ENCODE results near the gene ATP11A. TPM values are rescaled to one million over a fixed set of nuclear protein-coding genes. Genes with fewer than 3 reads are reported as not detected.

The ATP11A gene
- total RNA-seq, 2 donors from 2014 or later: 15.8 to 19.6 TPM

GRCh38 chr13:112874751-112875300, 185.0 kb downstream of the ATP11A start:
- no peaks in the 10 kb centered on the region for H3K27me3 ChIP-seq
- no peak overlapping the region for H3K4me3 ChIP-seq
- no peak overlapping the region for H3K27ac ChIP-seq
- TF ChIP-seq CTCF (IDR thresholded peaks at IDR 0.05): no peak
- no peaks in the 10 kb centered on the region for H3K36me3 ChIP-seq
- DNase-seq: no peak
- H3K9me3 ChIP-seq: no peaks in the 10 kb centered on the region
- intact Hi-C loops (cut with DNase I): loop anchor here (10.0 kb wide), 1 partner anchor 230 kb away; no protein-coding TSS in a partner anchor
- H3K9ac ChIP-seq (ENCODE audit: low read depth in 2 of 2, low read length in 2 of 2): no peak overlapping the region
- no peaks in the 10 kb centered on the region for H3K4me1 ChIP-seq

- Histone ChIP-seq H3K4me3 (no peak overlapping the region), H3K36me3 (no peaks in the 10 kb centered on the region), H3K9ac (ENCODE audit: low read depth in 2 of 2, low read length in 2 of 2) (no peak overlapping the region), H3K9me3 (no peaks in the 10 kb centered on the region), H3K27ac (no peak overlapping the region), H3K27me3 (no peaks in the 10 kb centered on the region), H3K4me1 (no peaks in the 10 kb centered on the region)
- no peak for TF ChIP-seq CTCF (IDR thresholded peaks at IDR 0.05)
- DNase-seq: no peak
- intact Hi-C loops (cut with DNase I): loop anchor here (10.0 kb wide), 1 partner anchor 231 kb away; no protein-coding TSS in a partner anchor
Observed at GRCh38 chr13:112875627-112876026, 185.8 kb downstream of the ATP11A start.

DNA sequence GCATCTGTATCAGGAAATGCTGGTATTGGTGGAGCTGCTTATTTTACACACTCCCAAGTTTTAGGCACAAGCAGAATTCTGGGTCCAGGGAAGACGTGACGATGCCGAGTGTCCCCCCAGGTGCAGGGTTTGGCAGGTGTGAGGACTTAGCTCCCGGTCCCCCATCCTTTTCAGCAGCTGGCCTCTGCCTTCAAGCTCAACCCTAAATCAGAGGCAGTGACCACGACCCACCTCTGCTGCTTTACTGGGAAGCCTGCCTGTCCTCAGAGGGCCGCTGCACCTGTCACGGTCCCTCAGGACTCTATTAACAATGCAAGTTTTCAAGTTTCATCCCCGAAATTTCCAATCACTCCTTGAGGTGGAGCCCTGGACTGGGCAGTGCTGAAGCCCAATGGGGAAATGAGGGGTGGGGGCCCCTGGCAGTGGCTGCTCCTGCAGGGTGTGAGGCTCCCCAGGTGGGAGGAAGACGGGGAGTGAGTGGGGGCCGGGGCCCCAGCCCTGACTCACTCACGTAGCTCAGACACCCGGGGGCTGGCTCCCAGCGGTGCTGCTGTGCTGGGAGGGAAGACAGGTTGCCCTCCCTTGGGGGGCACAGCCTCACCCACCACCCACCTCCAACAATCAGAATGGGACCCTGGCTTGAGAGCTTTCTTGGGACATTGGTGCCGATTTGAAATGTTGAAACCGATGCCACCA, 186.6 kb downstream of the ATP11A start:
- Histone ChIP-seq H3K36me3 (no peaks in the 10 kb centered on the region), H3K27me3 (no peaks in the 10 kb centered on the region), H3K4me1 (no peaks in the 10 kb centered on the region), H3K4me3 (no peak overlapping the region), H3K27ac (no peak overlapping the region), H3K9ac (ENCODE audit: low read depth in 2 of 2, low read length in 2 of 2) (no peak overlapping the region), H3K9me3 (no peaks in the 10 kb centered on the region)
- intact Hi-C loops (cut with DNase I): loop anchor here (10.0 kb wide), 1 partner anchor 232 kb away; no protein-coding TSS in a partner anchor
- no peak for TF ChIP-seq CTCF (IDR thresholded peaks at IDR 0.05)
- DNase-seq: no peak

DNA sequence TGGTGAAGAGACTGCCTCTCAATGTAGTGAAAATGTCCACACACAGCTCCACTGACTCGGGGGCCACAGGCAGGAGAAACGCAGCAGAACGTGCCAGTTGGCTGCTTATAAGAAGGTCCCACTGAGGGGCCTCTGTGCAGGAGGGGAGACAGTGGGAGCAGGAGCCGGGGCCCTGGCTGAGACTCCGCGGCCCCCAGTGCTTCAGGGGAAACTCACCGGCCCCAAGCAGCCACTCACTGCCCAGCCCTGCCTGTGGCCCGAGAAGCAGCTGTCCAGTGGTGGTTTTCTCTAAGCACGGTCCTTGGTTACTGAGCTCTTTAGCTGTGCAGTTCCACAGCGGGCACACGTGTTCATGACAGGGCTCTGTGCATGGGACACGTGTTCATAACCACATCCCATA, 187.2 kb downstream of the ATP11A start:
- Histone ChIP-seq H3K36me3 (no peaks in the 10 kb centered on the region), H3K9me3 (no peaks in the 10 kb centered on the region), H3K27ac (no peak overlapping the region), H3K27me3 (no peaks in the 10 kb centered on the region), H3K9ac (ENCODE audit: low read depth in 2 of 2, low read length in 2 of 2) (no peak overlapping the region), H3K4me1 (no peaks in the 10 kb centered on the region), H3K4me3 (no peak overlapping the region)
- TF ChIP-seq CTCF (IDR thresholded peaks at IDR 0.05): no peak
- no peak for DNase-seq
- intact Hi-C loops (cut with DNase I): loop anchor here (10.0 kb wide), 1 partner anchor 232 kb away; no protein-coding TSS in a partner anchor

- H3K27ac ChIP-seq: no peak overlapping the region
- no peak overlapping the region for H3K4me3 ChIP-seq
- no peaks in the 10 kb centered on the region for H3K4me1 ChIP-seq
- H3K27me3 ChIP-seq: no peaks in the 10 kb centered on the region
- no peaks in the 10 kb centered on the region for H3K9me3 ChIP-seq
- DNase-seq: no peak
- H3K36me3 ChIP-seq: no peaks in the 10 kb centered on the region
- intact Hi-C loops (cut with DNase I): loop anchor here (10.0 kb wide), 1 partner anchor 233 kb away; no protein-coding TSS in a partner anchor
- TF ChIP-seq CTCF (IDR thresholded peaks at IDR 0.05): no peak
- no peak overlapping the region for H3K9ac ChIP-seq (ENCODE audit: low read depth in 2 of 2, low read length in 2 of 2)
Observed at GRCh38 chr13:112877539-112877938, 187.7 kb downstream of the ATP11A start.

Measured in colonic mucosa (tissue), 4 donors.